Measurements from ENCODE around the gene NAGPA.

DNA sequence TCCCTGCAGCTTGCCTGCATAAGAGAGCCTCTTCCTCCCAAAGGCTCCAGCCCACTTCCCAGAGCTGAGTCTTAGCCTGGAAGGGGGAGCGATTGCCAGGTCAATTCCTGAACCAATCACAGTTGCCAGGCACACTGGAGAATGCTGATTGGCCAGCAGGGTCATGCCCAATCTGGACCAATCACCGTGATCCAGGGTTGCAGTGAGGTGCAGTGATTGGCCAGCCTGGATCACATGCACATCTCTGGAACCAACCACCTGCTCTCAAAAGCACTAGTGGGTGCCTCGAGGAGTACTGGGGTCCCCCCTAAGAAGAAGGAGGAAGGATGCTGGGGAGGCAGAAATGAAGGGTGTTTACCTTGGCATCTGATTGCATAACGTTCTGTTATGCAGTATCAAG is 18.4 kb downstream of the NAGPA start:
- TF ChIP-seq, protein P1, sequence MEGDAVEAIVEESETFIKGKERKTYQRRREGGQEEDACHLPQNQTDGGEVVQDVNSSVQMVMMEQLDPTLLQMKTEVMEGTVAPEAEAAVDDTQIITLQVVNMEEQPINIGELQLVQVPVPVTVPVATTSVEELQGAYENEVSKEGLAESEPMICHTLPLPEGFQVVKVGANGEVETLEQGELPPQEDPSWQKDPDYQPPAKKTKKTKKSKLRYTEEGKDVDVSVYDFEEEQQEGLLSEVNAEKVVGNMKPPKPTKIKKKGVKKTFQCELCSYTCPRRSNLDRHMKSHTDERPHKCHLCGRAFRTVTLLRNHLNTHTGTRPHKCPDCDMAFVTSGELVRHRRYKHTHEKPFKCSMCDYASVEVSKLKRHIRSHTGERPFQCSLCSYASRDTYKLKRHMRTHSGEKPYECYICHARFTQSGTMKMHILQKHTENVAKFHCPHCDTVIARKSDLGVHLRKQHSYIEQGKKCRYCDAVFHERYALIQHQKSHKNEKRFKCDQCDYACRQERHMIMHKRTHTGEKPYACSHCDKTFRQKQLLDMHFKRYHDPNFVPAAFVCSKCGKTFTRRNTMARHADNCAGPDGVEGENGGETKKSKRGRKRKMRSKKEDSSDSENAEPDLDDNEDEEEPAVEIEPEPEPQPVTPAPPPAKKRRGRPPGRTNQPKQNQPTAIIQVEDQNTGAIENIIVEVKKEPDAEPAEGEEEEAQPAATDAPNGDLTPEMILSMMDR (conservative IDR thresholded peaks at IDR 0.05; ENCODE audit: low read depth, low read length), result no peak
- TF ChIP-seq EZH2 (IDR thresholded peaks at IDR 0.05; ENCODE audit: borderline replicate concordance, low read depth, low read length, poor library complexity, severe bottlenecking), result no peak
